OCI-LY1 (cell line): ENCODE measurements around the gene RPL35A.

Experiments
- EZH2 ChIP-seq: fragments of 200-600 bp; sonication (generic), shearing (Covaris generic); IDR thresholded peaks from 2 replicates; pipeline ENCODE4 v1.8.0; 2017; ENCODE audit warnings: borderline replicate concordance, mixed run types, mild to moderate bottlenecking, antibody characterized with exemption, low read length, moderate library complexity, mixed read lengths
- TF ChIP-seq, protein P1 (sequence below): fragments of 200-600 bp; sonication (generic), shearing (Covaris generic); IDR thresholded peaks from 2 replicates; pipeline ENCODE4 v1.5.1; 2017; ENCODE audit warnings: mild to moderate bottlenecking, antibody characterized with exemption, low read length, moderate library complexity, mixed read lengths

DNA sequence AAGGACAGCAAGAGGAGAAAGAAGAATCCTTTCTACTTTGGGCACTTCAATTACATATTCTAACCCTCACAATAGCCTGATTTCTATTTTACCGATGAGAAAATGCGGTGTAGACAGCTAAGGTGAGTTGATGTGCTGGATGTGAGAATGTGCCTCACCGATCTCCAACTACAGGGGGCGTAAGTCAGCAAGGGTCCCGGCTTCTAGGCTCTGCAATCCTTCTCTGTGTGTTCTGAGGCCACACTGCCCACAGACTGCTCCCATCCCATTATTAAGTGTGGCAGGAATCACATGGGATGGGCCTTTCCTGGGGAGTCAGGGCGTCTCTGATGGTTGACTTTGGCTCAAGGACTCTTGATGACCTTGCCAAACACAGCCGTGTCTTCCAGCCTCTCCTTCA, 23.6 kb upstream of the RPL35A start:
- TF ChIP-seq, protein P1, sequence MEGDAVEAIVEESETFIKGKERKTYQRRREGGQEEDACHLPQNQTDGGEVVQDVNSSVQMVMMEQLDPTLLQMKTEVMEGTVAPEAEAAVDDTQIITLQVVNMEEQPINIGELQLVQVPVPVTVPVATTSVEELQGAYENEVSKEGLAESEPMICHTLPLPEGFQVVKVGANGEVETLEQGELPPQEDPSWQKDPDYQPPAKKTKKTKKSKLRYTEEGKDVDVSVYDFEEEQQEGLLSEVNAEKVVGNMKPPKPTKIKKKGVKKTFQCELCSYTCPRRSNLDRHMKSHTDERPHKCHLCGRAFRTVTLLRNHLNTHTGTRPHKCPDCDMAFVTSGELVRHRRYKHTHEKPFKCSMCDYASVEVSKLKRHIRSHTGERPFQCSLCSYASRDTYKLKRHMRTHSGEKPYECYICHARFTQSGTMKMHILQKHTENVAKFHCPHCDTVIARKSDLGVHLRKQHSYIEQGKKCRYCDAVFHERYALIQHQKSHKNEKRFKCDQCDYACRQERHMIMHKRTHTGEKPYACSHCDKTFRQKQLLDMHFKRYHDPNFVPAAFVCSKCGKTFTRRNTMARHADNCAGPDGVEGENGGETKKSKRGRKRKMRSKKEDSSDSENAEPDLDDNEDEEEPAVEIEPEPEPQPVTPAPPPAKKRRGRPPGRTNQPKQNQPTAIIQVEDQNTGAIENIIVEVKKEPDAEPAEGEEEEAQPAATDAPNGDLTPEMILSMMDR = peak; percentile 69
- no peak for TF ChIP-seq EZH2
